Hypothalamus (tissue), 51 donors: ENCODE results near the gene CCDC27.

Experiments
- DNase-seq, 51 donors: peaks; one replicate each; lab custom pipeline; 2025; lab: John Stamatoyannopoulos, UW

Gene CCDC27

DNA sequence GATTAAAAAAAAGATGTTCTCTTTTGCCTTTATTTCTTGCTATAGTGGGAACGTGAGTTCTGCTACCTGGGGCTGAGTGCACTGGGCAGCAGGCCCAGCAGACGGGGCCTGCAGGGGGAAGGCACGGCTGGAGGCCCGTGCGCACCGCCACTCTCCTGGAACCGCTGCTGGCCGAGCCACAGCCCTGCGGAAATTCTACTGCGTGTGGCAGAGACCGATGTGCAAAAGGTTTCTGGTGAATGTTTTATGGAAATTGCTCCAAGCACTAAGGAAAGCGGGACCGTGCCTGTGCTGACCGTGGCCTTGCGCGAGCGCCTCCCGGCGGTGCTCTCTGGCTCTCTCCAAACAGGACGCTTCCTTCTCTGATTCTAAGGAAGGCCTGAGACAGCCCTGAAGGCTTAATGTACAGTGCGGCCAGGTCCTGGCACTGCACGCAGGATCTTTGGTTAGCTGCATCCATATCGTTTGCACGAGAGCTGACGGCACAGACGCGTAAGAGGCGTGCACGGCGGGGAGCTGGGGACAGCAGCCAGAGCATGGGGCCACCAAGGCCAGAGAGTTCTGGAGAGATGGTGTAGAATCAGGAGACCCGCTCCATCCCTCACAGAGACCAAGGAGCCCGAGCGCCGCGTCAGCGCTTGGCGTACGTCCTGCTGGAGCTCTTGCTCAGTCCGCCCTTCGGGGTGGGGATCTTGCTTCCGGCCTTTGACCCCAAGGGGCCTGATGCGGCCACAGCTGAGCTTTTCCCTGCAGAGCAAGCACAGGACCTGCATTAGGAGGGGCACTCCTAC lies 62.7 kb downstream of the CCDC27 start:
- no peak for DNase-seq

- no peak for DNase-seq
These were observed 64.3 kb downstream of the CCDC27 start for GRCh38 chr1:3816331-3817137.

- DNase-seq, result no peak
These were observed 65.0 kb downstream of the CCDC27 start for GRCh38 chr1:3817138-3817740.

DNA sequence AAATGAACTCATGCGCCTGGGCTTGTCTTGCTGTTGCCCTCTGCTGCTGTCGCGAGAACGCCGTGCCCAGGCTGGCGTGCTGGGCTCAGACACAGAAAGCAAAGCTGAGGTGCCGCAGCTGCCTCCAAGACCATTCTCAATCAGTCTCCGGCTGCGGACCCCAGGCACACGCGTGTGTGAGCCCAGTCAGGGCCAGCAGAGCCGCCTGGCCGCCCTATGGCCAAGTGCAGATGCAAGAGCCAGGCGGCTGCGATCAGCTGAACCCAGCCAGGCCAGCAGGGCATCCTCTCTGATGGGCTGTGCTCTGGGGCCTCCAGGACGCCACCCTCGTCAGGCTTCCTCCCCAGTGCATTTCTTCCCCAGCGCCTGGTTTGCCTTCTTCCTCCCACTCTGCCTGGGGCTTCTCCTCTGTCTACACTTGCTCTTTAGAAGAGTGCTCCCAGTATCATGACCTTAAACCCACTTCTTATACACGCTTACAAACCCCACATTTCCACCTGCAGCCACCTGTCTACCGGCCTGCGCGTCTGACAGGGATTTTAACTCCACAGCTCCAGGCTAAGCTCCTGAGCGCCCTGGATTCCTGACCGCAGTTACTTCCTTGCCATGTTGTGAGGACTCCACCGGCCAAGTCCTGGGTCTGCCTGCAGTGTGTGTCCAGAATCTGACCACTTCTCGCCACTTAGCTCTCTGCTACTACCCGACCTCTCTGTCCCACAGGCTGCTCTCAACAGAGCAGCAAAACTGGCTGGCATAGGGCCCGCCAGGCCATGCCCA lies 65.8 kb downstream of the CCDC27 start:
- no peak for DNase-seq

- no peak for DNase-seq
These were observed 67.5 kb downstream of the CCDC27 start for GRCh38 chr1:3819771-3820200.

DNA sequence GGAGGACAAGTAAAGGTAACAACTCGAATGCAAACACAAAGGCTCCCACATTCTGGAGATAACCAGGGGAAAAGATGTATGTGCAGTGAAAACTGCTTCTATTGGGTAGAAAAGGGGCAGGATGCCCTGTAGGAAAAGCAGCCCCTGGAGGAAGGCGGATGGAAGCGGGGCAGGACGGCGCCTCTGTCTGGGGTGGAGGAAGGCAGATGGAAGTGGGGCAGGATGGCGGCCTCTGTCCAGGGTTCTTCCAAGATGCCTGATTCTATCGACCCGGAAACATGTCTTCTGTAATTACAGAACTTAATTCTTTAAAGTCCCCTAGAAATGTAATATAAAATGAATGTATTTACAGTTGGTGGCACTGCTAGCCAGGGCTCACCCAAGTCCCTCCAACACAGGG lies 68.1 kb downstream of the CCDC27 start:
- DNase-seq, result no peak

DNA sequence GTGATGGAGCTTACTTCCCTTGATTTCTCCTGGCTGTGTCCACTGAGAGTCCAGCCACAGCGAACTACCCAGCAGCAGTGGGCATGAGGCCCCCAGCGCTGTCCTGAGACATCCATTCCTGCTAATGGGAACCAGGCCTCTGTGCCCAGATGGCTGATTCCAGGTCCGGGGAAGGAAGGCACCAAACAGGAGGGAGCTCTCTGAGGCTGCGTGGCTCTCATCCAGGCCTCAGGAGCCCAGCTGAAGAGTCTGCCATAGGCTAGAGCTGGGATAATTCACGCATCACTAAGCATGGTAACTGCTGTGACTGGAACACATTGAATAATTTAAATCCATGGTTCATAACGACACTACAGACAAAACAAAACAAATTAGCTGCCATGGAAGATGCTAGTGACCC lies 68.8 kb downstream of the CCDC27 start:
- DNase-seq, result no peak
